Forelimb muscle (tissue), 1 donor: Measurements from ENCODE around the gene SCFD2. TPM values are rescaled to one million over a fixed set of nuclear protein-coding genes. Genes with fewer than 3 reads are reported as not detected.

ENCODE experiments used
- DNase-seq: peaks from one replicate; pipeline ENCODE4 v3.0.0-alpha.2; 2013; ENCODE audit warnings: low read depth
- polyA plus RNA-seq: library from polyadenylated mRNA; unstranded; fragments of 120-200 nt; gene quantifications from one replicate; pipeline ENCODE4 v1.2.1, GENCODE V29; 2013; ENCODE audit not compliant: insufficient read length

SCFD2 gene
- polyA plus RNA-seq, 1 donor, result 10.6 TPM

GRCh38 chr4:52833941-52834525 lies 531.8 kb downstream of the SCFD2 start:
- DNase-seq, result no peak

- no peak for DNase-seq
Measured at GRCh38 chr4:52825460-52826090, 540.3 kb downstream of the SCFD2 start.

- DNase-seq, result no peak
Measured at GRCh38 chr4:52824603-52825459, 541.0 kb downstream of the SCFD2 start.

GRCh38 chr4:52824270-52824602 lies 541.6 kb downstream of the SCFD2 start:
- no peak for DNase-seq

- DNase-seq, result no peak
Measured at GRCh38 chr4:52823702-52824092, 542.2 kb downstream of the SCFD2 start.

Other genes starting within 250 kb of the SCFD2 start
- 42.9 TPM for gene FIP1L1, start 11.6 kb upstream of the SCFD2 start, polyA plus RNA-seq
- gene LNX1, start 225.4 kb upstream of the SCFD2 start, polyA plus RNA-seq, result 4.2 TPM